ENCODE measurements around the gene SP140.
A peak's percentile ranks its signal among the peaks of the same experiment; 100 is the strongest.
"Not testable (repeated sequence)": the region's sequence is repeated elsewhere in the genome, so short reads cannot be mapped to it uniquely, and the experiment has no call there.

SP140 gene

DNA sequence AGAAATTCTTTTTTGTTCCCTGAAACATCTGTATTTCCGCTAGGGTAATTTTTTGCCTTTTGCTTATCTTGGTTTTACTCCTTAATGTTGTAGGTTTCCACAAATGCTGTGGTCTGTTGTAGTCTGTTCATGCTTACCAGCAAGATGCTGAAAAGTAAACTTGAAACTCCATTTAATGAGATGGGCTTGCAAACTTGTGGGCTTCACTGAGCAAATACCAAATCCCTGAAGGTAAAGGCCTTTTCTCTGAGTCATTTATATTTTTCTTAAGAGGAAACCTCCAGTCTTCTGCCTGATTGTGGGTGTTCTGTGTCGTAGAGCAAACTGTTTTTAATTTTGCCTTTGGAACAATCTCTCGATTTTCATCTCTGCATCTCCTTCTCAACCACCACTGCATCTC, 9.3 kb downstream of the SP140 start:
- peak overlapping the region; percentile 79 for H3K27ac Mint-ChIP-seq
- peaks cover 20% of the 10 kb centered on the region for H3K9me3 Mint-ChIP-seq
- H3K27me3 Mint-ChIP-seq (ENCODE audit: low read depth), result no peaks in the 10 kb centered on the region
- peak; percentile 48 for DNase-seq (ENCODE audit: low spot score)
- H3K4me1 Mint-ChIP-seq (ENCODE audit: low read depth), result peaks cover 38% of the 10 kb centered on the region
- peaks cover 77% of the 10 kb centered on the region for H3K36me3 Mint-ChIP-seq (ENCODE audit: low read depth)
- peak overlapping the region; percentile 69 for H3K4me3 Mint-ChIP-seq

- H3K4me1 Mint-ChIP-seq (ENCODE audit: low read depth), result peaks cover 9% of the 10 kb centered on the region
- DNase-seq (ENCODE audit: low spot score), result no peak
- no peaks in the 10 kb centered on the region for H3K27me3 Mint-ChIP-seq (ENCODE audit: low read depth)
- no peak overlapping the region for H3K27ac Mint-ChIP-seq
- H3K36me3 Mint-ChIP-seq (ENCODE audit: low read depth), result peaks cover 38% of the 10 kb centered on the region
- no peak overlapping the region for H3K4me3 Mint-ChIP-seq
- H3K9me3 Mint-ChIP-seq, result peaks cover 8% of the 10 kb centered on the region
Observed at GRCh38 chr2:230244211-230244610, 18.7 kb downstream of the SP140 start.

- Mint-ChIP-seq H3K4me3 (no peak overlapping the region), H3K9me3 (no peaks in the 10 kb centered on the region), H3K4me1 (ENCODE audit: low read depth) (peaks cover 13% of the 10 kb centered on the region), H3K36me3 (ENCODE audit: low read depth) (peaks cover 25% of the 10 kb centered on the region), H3K27ac (no peak overlapping the region), H3K27me3 (ENCODE audit: low read depth) (no peaks in the 10 kb centered on the region)
- no peak for DNase-seq (ENCODE audit: low spot score)
Observed at GRCh38 chr2:230246206-230246605, 20.7 kb downstream of the SP140 start.

DNA sequence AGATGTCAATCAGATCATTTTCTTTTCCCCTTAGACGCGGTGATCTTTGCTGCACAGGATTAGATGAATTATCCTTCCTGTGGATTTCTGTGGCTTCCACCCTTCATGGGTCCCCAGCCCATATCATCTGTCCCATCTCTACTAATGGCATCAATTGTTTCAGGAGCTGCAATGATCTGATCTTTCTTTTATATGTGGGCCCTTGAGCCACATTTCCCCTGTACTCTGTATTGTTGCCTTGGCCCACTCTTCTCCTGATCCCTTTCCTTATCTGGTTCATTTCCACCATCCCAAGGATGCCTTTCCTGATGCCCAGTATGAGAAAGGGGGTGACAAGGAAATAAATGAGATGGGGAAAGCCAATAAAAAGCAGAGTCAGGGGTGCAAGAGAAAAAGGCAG, 24.7 kb downstream of the SP140 start:
- H3K4me3 Mint-ChIP-seq, result no peak overlapping the region
- no peaks in the 10 kb centered on the region for H3K27me3 Mint-ChIP-seq (ENCODE audit: low read depth)
- H3K36me3 Mint-ChIP-seq (ENCODE audit: low read depth), result peaks cover 5% of the 10 kb centered on the region
- no peaks in the 10 kb centered on the region for H3K9me3 Mint-ChIP-seq
- no peak overlapping the region for H3K27ac Mint-ChIP-seq
- peaks cover 5% of the 10 kb centered on the region for H3K4me1 Mint-ChIP-seq (ENCODE audit: low read depth)
- DNase-seq (ENCODE audit: low spot score), result no peak

GRCh38 chr2:230254152-230254881, 28.8 kb downstream of the SP140 start:
- Mint-ChIP-seq H3K9me3 (peaks cover 3% of the 10 kb centered on the region), H3K27me3 (ENCODE audit: low read depth) (no peaks in the 10 kb centered on the region), H3K4me3 (no peak overlapping the region), H3K36me3 (ENCODE audit: low read depth) (peaks cover 32% of the 10 kb centered on the region), H3K4me1 (ENCODE audit: low read depth) (peaks cover 15% of the 10 kb centered on the region), H3K27ac (no peak overlapping the region)
- peak; percentile 75 for DNase-seq (ENCODE audit: low spot score)

DNA sequence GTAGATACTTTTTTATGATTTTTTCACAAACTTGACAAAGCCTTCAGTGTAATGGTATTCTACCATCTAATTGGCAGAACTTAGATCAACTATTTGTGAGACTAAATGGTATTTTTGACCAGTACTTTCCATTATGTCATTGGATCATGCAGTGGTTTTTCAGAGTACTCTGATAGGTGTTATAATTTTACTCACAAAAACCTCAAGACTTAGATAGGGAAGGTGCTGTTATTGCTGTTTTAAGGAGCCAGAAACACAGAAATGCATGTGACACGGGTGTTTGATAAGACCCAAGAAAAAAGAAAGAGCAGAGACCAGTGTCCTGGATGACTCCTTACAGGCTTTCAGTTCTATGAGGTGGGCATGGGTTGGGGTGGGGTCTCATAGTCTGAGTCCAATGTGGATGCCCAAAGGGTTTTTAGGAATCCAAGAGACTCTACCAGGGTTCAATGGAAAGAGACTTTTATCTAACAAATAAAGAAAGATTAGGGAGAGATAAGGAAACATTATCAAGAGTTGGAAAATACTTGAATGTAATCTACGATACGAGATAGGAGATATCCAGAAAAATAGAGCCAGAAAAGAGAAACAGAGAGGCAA, 31.3 kb downstream of the SP140 start:
- Mint-ChIP-seq H3K27me3 (ENCODE audit: low read depth) (no peaks in the 10 kb centered on the region), H3K4me1 (ENCODE audit: low read depth) (peaks cover 30% of the 10 kb centered on the region), H3K27ac (peak overlapping the region; percentile 76), H3K9me3 (peaks cover 23% of the 10 kb centered on the region), H3K36me3 (ENCODE audit: low read depth) (peaks cover 50% of the 10 kb centered on the region), H3K4me3 (peak overlapping the region; percentile 35)
- peak; percentile 48 for DNase-seq (ENCODE audit: low spot score)

DNA sequence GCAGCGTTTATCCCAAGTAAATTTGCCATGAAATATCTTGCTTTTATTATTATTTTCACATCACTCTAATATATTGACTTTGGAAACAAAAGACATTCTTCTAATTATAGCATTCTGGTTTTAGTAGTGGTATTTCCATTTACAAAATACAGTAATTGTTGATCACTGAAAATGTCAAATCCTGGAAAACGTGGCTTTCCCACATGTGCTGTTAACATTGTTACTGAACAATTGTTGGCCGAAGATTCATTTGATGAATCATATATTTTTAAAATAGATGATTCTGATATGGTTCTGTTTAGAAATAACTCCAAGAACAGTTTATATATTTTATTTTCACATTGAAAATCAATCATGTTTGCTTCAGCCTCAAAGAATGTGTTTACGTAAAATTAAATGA, 32.9 kb downstream of the SP140 start:
- DNase-seq (ENCODE audit: low spot score), result no peak
- Mint-ChIP-seq H3K36me3 (ENCODE audit: low read depth) (peaks cover 62% of the 10 kb centered on the region), H3K27me3 (ENCODE audit: low read depth) (no peaks in the 10 kb centered on the region), H3K4me3 (no peak overlapping the region), H3K4me1 (ENCODE audit: low read depth) (peaks cover 45% of the 10 kb centered on the region), H3K27ac (no peak overlapping the region), H3K9me3 (peaks cover 26% of the 10 kb centered on the region)

- H3K4me3 Mint-ChIP-seq, result peak overlapping the region; percentile 45
Observed at GRCh38 chr2:230262246-230262645, 36.7 kb downstream of the SP140 start.

DNA sequence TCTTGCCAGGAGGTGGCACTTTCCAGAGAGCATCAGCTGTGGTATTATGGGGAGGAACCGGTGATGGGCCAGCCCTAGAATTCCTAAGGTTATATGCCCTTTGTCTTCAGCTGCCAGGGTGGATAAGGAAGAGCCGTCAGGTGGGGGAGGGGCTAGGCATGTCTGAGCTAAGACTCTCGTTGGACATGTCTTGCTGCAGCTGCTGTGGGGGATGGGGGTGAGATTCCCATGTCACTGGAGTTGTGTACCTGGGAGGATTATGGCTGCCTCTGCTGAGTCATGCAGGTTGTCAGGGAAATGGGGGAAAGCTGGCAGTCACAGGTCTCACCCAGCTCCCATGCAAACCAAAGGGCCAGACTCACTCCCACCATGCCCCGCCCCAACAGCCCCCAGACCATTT, 39.4 kb downstream of the SP140 start:
- H3K27ac Mint-ChIP-seq, result peak overlapping the region; percentile 4

More at GRCh38 chr2:230262246-230262645, 36.7 kb downstream of the SP140 start:
- peaks cover 23% of the 10 kb centered on the region for H3K9me3 Mint-ChIP-seq
- no peak for DNase-seq (ENCODE audit: low spot score)
- H3K4me1 Mint-ChIP-seq (ENCODE audit: low read depth), result peaks cover 56% of the 10 kb centered on the region
- peak overlapping the region; percentile 85 for H3K27ac Mint-ChIP-seq
- no peaks in the 10 kb centered on the region for H3K27me3 Mint-ChIP-seq (ENCODE audit: low read depth)
- H3K36me3 Mint-ChIP-seq (ENCODE audit: low read depth), result peaks cover 80% of the 10 kb centered on the region

GRCh38 chr2:230266638-230267037, 41.1 kb downstream of the SP140 start:
- Mint-ChIP-seq H3K4me3 (no peak overlapping the region), H3K27ac (no peak overlapping the region), H3K36me3 (ENCODE audit: low read depth) (peaks cover 75% of the 10 kb centered on the region), H3K4me1 (ENCODE audit: low read depth) (peaks cover 61% of the 10 kb centered on the region), H3K9me3 (peaks cover 14% of the 10 kb centered on the region), H3K27me3 (ENCODE audit: low read depth) (no peaks in the 10 kb centered on the region)
- no peak for DNase-seq (ENCODE audit: low spot score)

More for the DNA sequence above, 39.4 kb downstream of the SP140 start:
- Mint-ChIP-seq H3K36me3 (ENCODE audit: low read depth) (peaks cover 77% of the 10 kb centered on the region), H3K4me1 (ENCODE audit: low read depth) (peaks cover 75% of the 10 kb centered on the region), H3K9me3 (peaks cover 20% of the 10 kb centered on the region)
- not testable (repeated sequence) for H3K4me3 Mint-ChIP-seq; DNase-seq (ENCODE audit: low spot score); H3K27me3 Mint-ChIP-seq (ENCODE audit: low read depth)

- no peaks in the 10 kb centered on the region for H3K27me3 Mint-ChIP-seq (ENCODE audit: low read depth)
- DNase-seq (ENCODE audit: low spot score), result no peak
- peaks cover 16% of the 10 kb centered on the region for H3K9me3 Mint-ChIP-seq
- H3K4me1 Mint-ChIP-seq (ENCODE audit: low read depth), result peaks cover 57% of the 10 kb centered on the region
- peak overlapping the region; percentile 2 for H3K4me3 Mint-ChIP-seq
- peak overlapping the region; percentile 5 for H3K27ac Mint-ChIP-seq
- peaks cover 75% of the 10 kb centered on the region for H3K36me3 Mint-ChIP-seq (ENCODE audit: low read depth)
Observed at GRCh38 chr2:230267059-230267458, 41.5 kb downstream of the SP140 start.

GRCh38 chr2:230267556-230267955, 42.0 kb downstream of the SP140 start:
- DNase-seq (ENCODE audit: low spot score), result no peak
- Mint-ChIP-seq H3K27me3 (ENCODE audit: low read depth) (no peaks in the 10 kb centered on the region), H3K36me3 (ENCODE audit: low read depth) (peaks cover 75% of the 10 kb centered on the region), H3K4me3 (peak overlapping the region; percentile 2), H3K4me1 (ENCODE audit: low read depth) (peaks cover 52% of the 10 kb centered on the region), H3K9me3 (peaks cover 20% of the 10 kb centered on the region), H3K27ac (peak overlapping the region; percentile 5)

- Mint-ChIP-seq H3K27me3 (ENCODE audit: low read depth) (no peaks in the 10 kb centered on the region), H3K36me3 (ENCODE audit: low read depth) (peaks cover 80% of the 10 kb centered on the region), H3K4me3 (peak overlapping the region; percentile 45), H3K4me1 (ENCODE audit: low read depth) (peaks cover 51% of the 10 kb centered on the region), H3K27ac (peak overlapping the region; percentile 51), H3K9me3 (peaks cover 22% of the 10 kb centered on the region)
- DNase-seq (ENCODE audit: low spot score), result no peak
Observed at GRCh38 chr2:230268606-230269243, 43.2 kb downstream of the SP140 start.

- H3K36me3 Mint-ChIP-seq (ENCODE audit: low read depth), result peaks cover 77% of the 10 kb centered on the region
- peak overlapping the region; percentile 32 for H3K27ac Mint-ChIP-seq
- H3K4me1 Mint-ChIP-seq (ENCODE audit: low read depth), result peaks cover 42% of the 10 kb centered on the region
- H3K9me3 Mint-ChIP-seq, result peaks cover 22% of the 10 kb centered on the region
- no peaks in the 10 kb centered on the region for H3K27me3 Mint-ChIP-seq (ENCODE audit: low read depth)
- H3K4me3 Mint-ChIP-seq, result peak overlapping the region; percentile 45
- DNase-seq (ENCODE audit: low spot score), result peak; percentile 35
Observed at GRCh38 chr2:230269715-230270114, 44.2 kb downstream of the SP140 start.
